ENCODE data around the gene SHISAL1. TPM values are rescaled to one million over a fixed set of nuclear protein-coding genes. Genes with fewer than 3 reads are reported as not detected.

The SHISAL1 gene
- total and polyA plus RNA-seq, 10 donors: 0.10 to 0.47 (median 0.22) TPM

GRCh38 chr22:44214764-44215163 lies 98.0 kb downstream of the SHISAL1 start:
- no peak for DNase-seq
- no peak overlapping the region for H3K27ac ChIP-seq
- intact Hi-C loops (cut with DNase I; ENCODE audit: low total_unique reads): no loop called here
- TF ChIP-seq CTCF (IDR thresholded peaks at IDR 0.05 in 8 of 11, conservative IDR thresholded peaks at IDR 0.05 in 3 of 11) (no peak), POLR2AphosphoS5 (IDR thresholded peaks at IDR 0.05) (no peak), POLR2A (IDR thresholded peaks at IDR 0.05) (no peak)
- H3K4me1 ChIP-seq: peaks cover 0 to 25% (median 0%) of the 10 kb centered on the region in 6 donors
- H3K4me3 ChIP-seq: no peak overlapping the region
- peaks cover 0 to 22% (median 16%) of the 10 kb centered on the region in 8 donors for H3K9me3 ChIP-seq
- no peaks in the 10 kb centered on the region for H3K36me3 ChIP-seq
- 75 to 93% (median 88%) methylated on average over 6 of the region's 6 CpGs for WGBS, 5 donors
- no peaks in the 10 kb centered on the region for H3K27me3 ChIP-seq (replicated peaks in 1 of 7)

- intact Hi-C loops (cut with DNase I; ENCODE audit: low total_unique reads): no loop called here
- 87 to 97% (median 94%) methylated on average over 2 to 3 of the region's 3 CpGs for WGBS, 5 donors
- Histone ChIP-seq H3K36me3 (no peaks in the 10 kb centered on the region), H3K27me3 (replicated peaks in 1 of 7) (no peaks in the 10 kb centered on the region), H3K4me1 (peaks cover 0 to 31% (median 0%) of the 10 kb centered on the region in 6 donors), H3K27ac (no peak overlapping the region), H3K4me3 (no peak overlapping the region), H3K9me3 (peaks cover 0 to 27% (median 22%) of the 10 kb centered on the region in 8 donors)
- DNase-seq: no peak
- TF ChIP-seq CTCF (IDR thresholded peaks at IDR 0.05 in 8 of 11, conservative IDR thresholded peaks at IDR 0.05 in 3 of 11) (no peak), POLR2A (IDR thresholded peaks at IDR 0.05) (no peak), POLR2AphosphoS5 (IDR thresholded peaks at IDR 0.05) (no peak)
These were observed 98.6 kb downstream of the SHISAL1 start for GRCh38 chr22:44214187-44214586.

GRCh38 chr22:44213489-44214043 lies 99.2 kb downstream of the SHISAL1 start:
- H3K27me3 ChIP-seq (replicated peaks in 1 of 7): no peaks in the 10 kb centered on the region
- no peak overlapping the region for H3K27ac ChIP-seq
- TF ChIP-seq POLR2AphosphoS5 (IDR thresholded peaks at IDR 0.05) (no peak), CTCF (IDR thresholded peaks at IDR 0.05 in 8 of 11, conservative IDR thresholded peaks at IDR 0.05 in 3 of 11) (no peak), POLR2A (IDR thresholded peaks at IDR 0.05) (no peak)
- H3K36me3 ChIP-seq: no peaks in the 10 kb centered on the region
- H3K4me1 ChIP-seq: peaks cover 0 to 37% (median 0%) of the 10 kb centered on the region in 6 donors
- DNase-seq: no peak
- peaks cover 0 to 32% (median 25%) of the 10 kb centered on the region in 8 donors for H3K9me3 ChIP-seq
- 78 to 94% (median 90%) methylated on average over 3 of the region's 3 CpGs for WGBS, 5 donors
- no peak overlapping the region for H3K4me3 ChIP-seq
- intact Hi-C loops (cut with DNase I; ENCODE audit: low total_unique reads): no loop called here

GRCh38 chr22:44212936-44213335 lies 99.8 kb downstream of the SHISAL1 start:
- peaks cover 0 to 44% (median 3%) of the 10 kb centered on the region in 6 donors for H3K4me1 ChIP-seq
- DNase-seq: no peak
- 70 to 100% (median 83%) methylated on average over 1 of the region's 1 CpG for WGBS, 5 donors
- no peak overlapping the region for H3K27ac ChIP-seq
- no peaks in the 10 kb centered on the region for H3K36me3 ChIP-seq
- TF ChIP-seq CTCF (IDR thresholded peaks at IDR 0.05 in 8 of 11, conservative IDR thresholded peaks at IDR 0.05 in 3 of 11) (no peak), POLR2A (IDR thresholded peaks at IDR 0.05) (no peak), POLR2AphosphoS5 (IDR thresholded peaks at IDR 0.05) (no peak)
- no peaks in the 10 kb centered on the region for H3K27me3 ChIP-seq (replicated peaks in 1 of 7)
- H3K9me3 ChIP-seq: peaks cover 0 to 33% (median 25%) of the 10 kb centered on the region in 8 donors
- no peak overlapping the region for H3K4me3 ChIP-seq
- intact Hi-C loops (cut with DNase I; ENCODE audit: low total_unique reads): no loop called here
